ENCODE results near the gene AMBRA1. TPM values are rescaled to one million over a fixed set of nuclear protein-coding genes. Genes with fewer than 3 reads are reported as not detected.

The AMBRA1 gene
- total RNA-seq, 3 donors from 2014 or later (not counting 1 experiment from before 2014, with no cell fraction given): 41.3 to 52.7 (median 46.2) TPM

DNA sequence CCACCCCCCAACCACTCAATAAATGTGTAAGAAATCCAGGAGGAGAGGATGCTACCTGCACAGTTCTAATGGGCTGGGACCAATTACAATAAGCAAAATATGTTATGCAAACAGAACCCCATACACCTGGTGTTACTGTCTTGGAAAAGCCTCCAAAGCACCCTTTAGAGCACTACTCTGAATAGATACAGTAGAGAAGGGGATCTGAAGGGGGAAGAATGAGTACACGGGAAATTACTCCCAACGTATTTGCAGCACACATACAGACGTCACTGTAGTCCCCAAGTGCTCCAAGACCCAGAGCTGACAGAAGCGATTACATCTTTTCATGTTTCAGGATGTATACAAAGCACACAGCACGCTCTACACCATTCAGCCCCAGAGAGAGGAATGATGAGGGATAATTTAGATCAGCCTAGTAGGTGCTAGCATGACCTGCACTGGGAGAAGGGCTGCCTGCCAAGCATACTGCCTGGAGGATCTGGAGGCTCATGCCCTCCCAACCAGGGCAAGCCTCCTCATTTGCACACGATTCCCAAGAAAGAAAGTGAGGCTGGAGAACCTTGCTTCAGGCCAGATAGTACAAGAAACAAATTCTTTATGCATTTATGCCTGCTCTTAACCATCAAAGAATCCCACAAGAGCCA is 63.8 kb downstream of the AMBRA1 start:
- no peak overlapping the region for H3K27ac ChIP-seq (ENCODE audit: low read length)
- H3K9me3 ChIP-seq (ENCODE audit: control insufficient read depth, insufficient read depth, low read length): no peaks in the 10 kb centered on the region
- Mint-ChIP-seq H3K4me1 (peaks cover 38 to 47% of the 10 kb centered on the region in 2 donors), H3K27ac (peak overlapping the region in 1 of 2 donors; percentile 38), H3K9me3 (no peaks in the 10 kb centered on the region), H3K4me3 (no peak overlapping the region), H3K36me3 (no peaks in the 10 kb centered on the region), H3K27me3 (ENCODE audit: low read depth in 2 of 2) (no peaks in the 10 kb centered on the region)
- no peaks in the 10 kb centered on the region for H3K36me3 ChIP-seq (ENCODE audit: control insufficient read depth, insufficient read depth, low read length)
- H3K4me3 ChIP-seq (ENCODE audit: low read length): no peak overlapping the region
- DNase-seq (no peak), ATAC-seq (no peak)
- intact Hi-C loops (cut with micrococcal nuclease): loop anchor here (5.0 kb wide), 2 partner anchors 183 to 293 kb away; partner anchors contain the start of gene DGKZ
- 90% methylated on average over 4 of the region's 6 CpGs for WGBS (ENCODE audit: insufficient coverage)
- TF ChIP-seq, protein P1, sequence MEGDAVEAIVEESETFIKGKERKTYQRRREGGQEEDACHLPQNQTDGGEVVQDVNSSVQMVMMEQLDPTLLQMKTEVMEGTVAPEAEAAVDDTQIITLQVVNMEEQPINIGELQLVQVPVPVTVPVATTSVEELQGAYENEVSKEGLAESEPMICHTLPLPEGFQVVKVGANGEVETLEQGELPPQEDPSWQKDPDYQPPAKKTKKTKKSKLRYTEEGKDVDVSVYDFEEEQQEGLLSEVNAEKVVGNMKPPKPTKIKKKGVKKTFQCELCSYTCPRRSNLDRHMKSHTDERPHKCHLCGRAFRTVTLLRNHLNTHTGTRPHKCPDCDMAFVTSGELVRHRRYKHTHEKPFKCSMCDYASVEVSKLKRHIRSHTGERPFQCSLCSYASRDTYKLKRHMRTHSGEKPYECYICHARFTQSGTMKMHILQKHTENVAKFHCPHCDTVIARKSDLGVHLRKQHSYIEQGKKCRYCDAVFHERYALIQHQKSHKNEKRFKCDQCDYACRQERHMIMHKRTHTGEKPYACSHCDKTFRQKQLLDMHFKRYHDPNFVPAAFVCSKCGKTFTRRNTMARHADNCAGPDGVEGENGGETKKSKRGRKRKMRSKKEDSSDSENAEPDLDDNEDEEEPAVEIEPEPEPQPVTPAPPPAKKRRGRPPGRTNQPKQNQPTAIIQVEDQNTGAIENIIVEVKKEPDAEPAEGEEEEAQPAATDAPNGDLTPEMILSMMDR (IDR thresholded peaks at IDR 0.05): no peak
- H3K27me3 ChIP-seq (ENCODE audit: control insufficient read depth, insufficient read depth, low read length): no peaks in the 10 kb centered on the region
- H3K4me1 ChIP-seq (ENCODE audit: control insufficient read depth, insufficient read depth, low read length): no peaks in the 10 kb centered on the region

DNA sequence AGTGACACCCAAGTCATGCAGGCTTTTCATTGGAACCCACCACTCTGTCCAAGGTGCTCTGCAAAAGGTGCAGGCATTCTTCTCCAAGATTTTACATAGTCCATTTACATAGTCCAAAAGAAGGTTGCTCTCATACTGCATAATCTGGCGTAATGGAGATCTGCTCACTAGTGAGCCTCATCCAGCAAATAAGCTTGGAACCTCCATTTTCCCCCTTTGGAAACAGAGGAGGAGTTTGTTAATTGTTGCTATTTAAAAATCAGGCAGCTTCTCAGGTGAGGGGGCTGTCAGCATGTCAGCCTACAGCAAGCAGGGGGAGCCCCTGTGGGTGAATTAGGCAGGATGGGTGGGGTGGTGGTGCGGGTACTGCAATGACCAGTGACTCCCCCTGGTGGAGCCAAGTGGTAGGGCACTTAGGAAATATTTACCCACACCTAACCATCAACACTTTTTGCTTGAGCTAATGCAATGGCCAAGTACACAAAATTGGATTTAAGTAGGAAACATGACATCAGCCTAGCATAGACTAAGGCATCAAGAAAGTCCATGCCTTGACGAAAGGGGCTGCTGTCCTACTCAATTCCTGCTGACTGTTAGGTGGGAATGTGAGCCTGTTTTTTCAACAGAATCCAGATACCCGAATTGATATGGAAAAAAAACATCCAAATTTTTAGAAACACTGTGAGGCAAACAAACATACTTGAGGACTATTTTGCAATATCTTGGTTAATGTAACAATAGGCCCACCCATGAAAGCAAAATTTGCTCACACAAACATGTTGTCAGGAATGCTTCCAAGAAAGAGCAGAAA is 64.5 kb downstream of the AMBRA1 start:
- intact Hi-C loops (cut with micrococcal nuclease): loop anchor here (5.0 kb wide), 2 partner anchors 182 to 292 kb away; partner anchors contain the start of gene DGKZ
- no peak overlapping the region for H3K4me3 ChIP-seq (ENCODE audit: low read length)
- ATAC-seq (peak; percentile 93 to 100 (median 99)), DNase-seq (peak; percentile 64 to 87)
- H3K36me3 ChIP-seq (ENCODE audit: control insufficient read depth, insufficient read depth, low read length): no peaks in the 10 kb centered on the region
- H3K9me3 Mint-ChIP-seq: no peaks in the 10 kb centered on the region
- no peak overlapping the region for H3K4me3 Mint-ChIP-seq
- H3K27me3 Mint-ChIP-seq (ENCODE audit: low read depth in 2 of 2): no peaks in the 10 kb centered on the region
- no peaks in the 10 kb centered on the region for H3K36me3 Mint-ChIP-seq
- TF ChIP-seq, protein P1 (IDR thresholded peaks at IDR 0.05): peak; percentile 93
- no peaks in the 10 kb centered on the region for H3K27me3 ChIP-seq (ENCODE audit: control insufficient read depth, insufficient read depth, low read length)
- WGBS (ENCODE audit: insufficient coverage): 89% methylated on average over 2 of the region's 4 CpGs
- peaks cover 34 to 42% of the 10 kb centered on the region in 2 donors for H3K4me1 Mint-ChIP-seq
- H3K4me1 ChIP-seq (ENCODE audit: control insufficient read depth, insufficient read depth, low read length): no peaks in the 10 kb centered on the region
- H3K27ac ChIP-seq (ENCODE audit: low read length): no peak overlapping the region
- H3K27ac Mint-ChIP-seq: peak overlapping the region; percentile 11 to 38
- no peaks in the 10 kb centered on the region for H3K9me3 ChIP-seq (ENCODE audit: control insufficient read depth, insufficient read depth, low read length)

DNA sequence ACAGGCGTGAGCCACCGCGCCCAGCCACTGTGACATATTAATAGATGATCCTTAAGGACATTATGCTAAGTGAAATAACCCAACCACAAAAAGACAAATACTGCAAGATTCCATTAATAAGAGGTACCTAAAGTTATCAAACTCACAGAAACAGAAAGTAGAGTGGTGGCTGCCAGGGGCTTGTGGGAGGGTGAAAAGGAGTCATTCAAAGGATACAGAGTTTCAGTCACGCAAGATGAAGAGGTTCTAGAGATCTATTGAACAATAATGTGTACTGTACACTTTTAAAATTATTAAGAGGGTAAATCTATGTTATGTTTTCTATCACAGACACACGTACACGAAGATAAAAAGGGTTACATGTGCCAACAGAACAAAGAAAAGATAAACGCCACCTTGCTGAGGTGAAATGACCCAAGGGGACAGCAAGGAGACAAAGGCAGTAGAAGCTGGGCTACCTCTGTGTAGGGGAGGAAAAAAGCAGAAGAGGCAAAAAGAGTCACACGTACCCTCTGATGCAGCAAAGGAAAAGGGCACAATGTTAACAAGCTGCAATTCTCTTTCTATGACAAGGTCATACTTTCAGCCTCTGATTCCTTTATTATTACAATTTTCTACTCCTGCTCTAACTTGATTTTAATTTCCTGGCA is 65.3 kb downstream of the AMBRA1 start:
- Histone ChIP-seq H3K27ac (ENCODE audit: low read length) (no peak overlapping the region), H3K4me3 (ENCODE audit: low read length) (no peak overlapping the region), H3K9me3 (ENCODE audit: control insufficient read depth, insufficient read depth, low read length) (no peaks in the 10 kb centered on the region), H3K4me1 (ENCODE audit: control insufficient read depth, insufficient read depth, low read length) (no peaks in the 10 kb centered on the region), H3K27me3 (ENCODE audit: control insufficient read depth, insufficient read depth, low read length) (no peaks in the 10 kb centered on the region), H3K36me3 (ENCODE audit: control insufficient read depth, insufficient read depth, low read length) (no peaks in the 10 kb centered on the region)
- no peaks in the 10 kb centered on the region for H3K27me3 Mint-ChIP-seq (ENCODE audit: low read depth in 2 of 2)
- 87% methylated on average over 8 of the region's 8 CpGs for WGBS (ENCODE audit: insufficient coverage)
- DNase-seq (no peak), ATAC-seq (no peak)
- H3K36me3 Mint-ChIP-seq: no peaks in the 10 kb centered on the region
- no peak overlapping the region for H3K4me3 Mint-ChIP-seq
- peak overlapping the region; percentile 11 to 38 for H3K27ac Mint-ChIP-seq
- intact Hi-C loops (cut with micrococcal nuclease): loop anchor here (5.0 kb wide), 2 partner anchors 181 to 291 kb away; partner anchors contain the start of gene DGKZ
- TF ChIP-seq, protein P1 (IDR thresholded peaks at IDR 0.05): no peak
- H3K9me3 Mint-ChIP-seq: no peaks in the 10 kb centered on the region
- peaks cover 29 to 38% of the 10 kb centered on the region in 2 donors for H3K4me1 Mint-ChIP-seq

Measured in natural killer cell (primary cell).